OCI-M1 (cell line): ENCODE data around the gene ALOX5AP.

Source experiments
- DNase-seq: peaks from one replicate; lab custom pipeline; 2025; lab: John Stamatoyannopoulos, UW

The ALOX5AP gene

GRCh38 chr13:30714629-30715371 is 20.5 kb upstream of the ALOX5AP start:
- DNase-seq: no peak

DNA sequence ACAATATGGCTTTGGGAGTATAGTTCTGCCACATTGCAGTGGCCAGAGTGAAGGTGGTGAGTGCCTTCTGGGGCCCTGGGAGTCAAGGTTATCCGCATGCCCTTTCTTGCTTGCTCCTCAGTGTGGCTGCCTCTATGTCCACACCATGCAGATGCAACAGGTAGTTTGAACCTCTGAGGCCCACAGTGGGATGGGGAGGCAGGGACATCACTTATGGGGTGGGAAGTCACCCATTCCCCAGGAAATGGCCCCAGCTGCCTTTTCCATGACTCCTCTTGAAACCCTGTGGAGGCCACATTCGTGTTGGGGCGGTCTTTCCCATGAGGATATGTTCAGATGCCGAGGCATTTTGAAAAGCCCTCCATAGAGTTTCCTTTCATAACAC is 20.0 kb upstream of the ALOX5AP start:
- no peak for DNase-seq

DNA sequence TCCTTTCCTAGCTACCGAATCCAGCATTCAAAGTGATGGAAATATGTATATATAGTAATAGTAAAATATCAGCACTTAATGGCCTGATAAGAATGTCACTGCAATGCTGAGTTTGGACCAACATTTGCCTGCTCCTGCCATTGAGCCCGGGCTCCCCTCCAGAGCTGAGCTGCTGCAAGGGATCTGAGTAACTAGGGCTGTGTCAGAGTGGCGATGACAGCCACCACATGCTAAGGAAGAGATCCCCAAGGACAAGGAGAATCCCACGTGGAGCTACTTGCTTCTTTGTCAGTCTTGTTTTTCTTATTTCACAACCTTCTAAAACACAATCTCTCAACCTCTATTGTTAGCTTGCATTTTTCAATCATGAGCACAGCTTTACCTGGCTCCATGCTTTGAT is 19.5 kb upstream of the ALOX5AP start:
- DNase-seq: no peak

DNA sequence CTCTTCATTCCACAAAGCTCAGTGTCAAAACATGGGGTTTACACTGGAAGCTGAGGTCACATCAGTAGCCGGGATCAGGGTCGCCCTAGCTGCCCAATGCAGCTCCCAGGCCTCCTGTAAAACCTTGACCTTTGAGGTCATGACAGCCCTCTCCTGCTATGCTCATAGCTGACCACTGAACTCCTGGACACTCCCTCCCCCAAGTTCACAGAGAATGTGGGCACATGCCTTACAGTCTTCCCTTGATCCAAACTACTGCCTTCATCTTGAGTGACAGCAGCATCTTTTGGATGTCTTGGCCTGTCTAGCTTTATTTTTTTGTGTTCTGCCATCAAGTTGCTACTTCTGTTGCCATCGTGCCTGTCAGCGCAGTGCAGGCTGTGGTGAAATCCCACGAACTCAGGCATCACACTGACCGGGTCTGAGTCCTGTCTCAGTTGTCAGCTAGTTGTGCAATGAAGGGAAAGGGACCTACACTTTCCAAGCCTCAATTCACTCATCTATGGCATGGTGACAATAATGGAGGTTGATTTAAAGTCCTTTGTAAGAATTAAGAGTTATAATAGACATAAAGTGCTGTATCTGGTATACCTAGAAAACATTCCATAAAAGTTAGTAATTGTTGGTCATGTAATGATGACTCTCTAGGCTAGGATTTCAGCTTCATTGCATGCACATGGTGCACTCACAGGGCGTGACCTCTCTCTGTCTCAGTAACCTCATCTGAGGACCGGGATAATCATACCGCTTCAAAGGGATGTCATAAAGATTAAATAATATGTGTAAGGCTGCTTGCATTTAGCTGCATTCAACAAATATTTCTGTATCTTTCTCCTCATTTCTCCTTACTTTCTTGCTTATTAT is 16.4 kb upstream of the ALOX5AP start:
- no peak for DNase-seq

DNA sequence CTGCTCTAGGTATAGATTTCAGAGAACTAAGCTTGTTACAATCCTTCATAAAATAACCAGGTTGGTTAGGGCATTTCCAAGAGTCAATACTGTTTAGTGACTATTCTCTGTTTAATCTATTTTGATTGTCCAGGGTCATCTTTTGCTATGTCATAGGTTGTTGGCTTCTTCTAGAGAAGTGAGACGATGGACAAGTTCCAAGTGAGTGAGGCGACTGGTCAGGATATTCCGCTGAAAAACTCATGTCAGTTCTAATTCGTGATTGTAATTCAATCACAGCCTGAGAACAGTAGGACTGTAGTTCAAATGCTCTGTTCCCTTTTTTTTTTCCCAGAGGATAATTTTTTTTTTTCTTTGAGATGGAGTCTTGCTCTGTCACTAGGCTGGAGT is 15.8 kb upstream of the ALOX5AP start:
- no peak for DNase-seq

DNA sequence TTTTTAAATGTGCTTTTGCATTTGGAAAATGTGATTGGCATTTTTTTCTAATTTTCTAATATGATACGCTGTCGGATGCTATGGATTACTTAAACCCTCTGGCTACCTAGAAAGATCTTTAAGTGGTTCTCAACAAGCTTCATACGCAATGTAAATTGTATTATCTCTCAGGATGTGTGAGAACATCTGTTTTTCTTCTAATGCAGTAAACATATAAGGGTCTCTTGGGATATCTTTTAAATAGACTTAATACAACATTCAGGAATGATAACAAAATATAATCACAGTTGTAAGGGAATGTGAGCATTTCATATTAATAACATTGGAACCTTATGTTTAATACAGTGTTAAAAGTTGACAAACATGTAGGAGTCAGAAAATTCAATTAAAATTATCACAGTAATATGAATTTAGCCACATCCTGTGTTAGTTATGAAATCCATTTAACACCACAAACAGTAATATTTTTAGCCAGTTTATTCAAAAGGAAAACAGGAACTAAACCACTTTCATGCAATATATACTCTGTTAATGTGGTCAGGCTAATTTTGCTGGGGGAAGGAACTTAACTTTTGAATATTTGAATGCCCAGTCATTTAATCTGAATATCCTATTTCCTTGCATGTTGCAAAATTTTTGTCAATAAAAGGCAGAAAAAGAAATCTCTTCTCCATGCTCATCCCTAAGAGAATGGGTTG is 15.0 kb upstream of the ALOX5AP start:
- DNase-seq: peak; percentile 5

- no peak for DNase-seq
These were observed 13.4 kb upstream of the ALOX5AP start for GRCh38 chr13:30721936-30722335.

DNA sequence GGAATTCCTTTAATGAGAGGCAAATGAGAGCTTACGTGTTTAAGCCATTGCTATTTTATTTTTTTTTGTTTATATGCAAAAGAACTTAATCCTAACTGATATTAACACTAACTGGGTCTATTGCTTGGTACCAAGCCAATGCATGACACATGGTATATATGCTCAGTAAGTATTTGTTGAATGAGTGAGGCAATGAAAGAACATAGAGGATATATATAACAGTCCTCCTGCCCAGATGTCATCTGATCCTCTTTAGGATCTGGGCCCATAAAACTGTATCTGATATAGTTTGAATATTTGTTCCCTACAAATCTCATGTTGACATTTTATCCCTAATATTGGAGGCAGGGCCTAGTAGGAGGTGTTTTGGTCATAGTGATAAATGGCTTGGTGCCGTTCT is 13.0 kb upstream of the ALOX5AP start:
- no peak for DNase-seq

DNA sequence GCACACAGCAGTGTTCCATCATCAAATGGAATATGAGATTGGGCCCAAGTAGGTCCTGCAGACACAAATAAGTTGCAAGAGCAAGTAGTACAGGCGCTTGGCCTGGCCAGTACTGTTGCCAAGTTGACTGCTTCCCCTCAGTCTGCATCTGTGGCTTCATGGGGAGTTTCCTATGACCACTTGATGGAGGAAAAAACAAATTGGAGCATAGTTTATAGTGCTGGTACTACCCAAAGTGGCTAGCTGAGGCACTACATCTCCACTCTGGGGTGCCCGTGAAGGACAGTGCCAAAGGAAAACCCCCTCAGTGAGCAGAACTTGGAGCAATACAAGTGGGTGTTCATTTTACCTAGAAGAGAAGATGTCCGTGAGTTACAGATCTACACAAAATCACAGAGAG is 10.6 kb upstream of the ALOX5AP start:
- no peak for DNase-seq

DNA sequence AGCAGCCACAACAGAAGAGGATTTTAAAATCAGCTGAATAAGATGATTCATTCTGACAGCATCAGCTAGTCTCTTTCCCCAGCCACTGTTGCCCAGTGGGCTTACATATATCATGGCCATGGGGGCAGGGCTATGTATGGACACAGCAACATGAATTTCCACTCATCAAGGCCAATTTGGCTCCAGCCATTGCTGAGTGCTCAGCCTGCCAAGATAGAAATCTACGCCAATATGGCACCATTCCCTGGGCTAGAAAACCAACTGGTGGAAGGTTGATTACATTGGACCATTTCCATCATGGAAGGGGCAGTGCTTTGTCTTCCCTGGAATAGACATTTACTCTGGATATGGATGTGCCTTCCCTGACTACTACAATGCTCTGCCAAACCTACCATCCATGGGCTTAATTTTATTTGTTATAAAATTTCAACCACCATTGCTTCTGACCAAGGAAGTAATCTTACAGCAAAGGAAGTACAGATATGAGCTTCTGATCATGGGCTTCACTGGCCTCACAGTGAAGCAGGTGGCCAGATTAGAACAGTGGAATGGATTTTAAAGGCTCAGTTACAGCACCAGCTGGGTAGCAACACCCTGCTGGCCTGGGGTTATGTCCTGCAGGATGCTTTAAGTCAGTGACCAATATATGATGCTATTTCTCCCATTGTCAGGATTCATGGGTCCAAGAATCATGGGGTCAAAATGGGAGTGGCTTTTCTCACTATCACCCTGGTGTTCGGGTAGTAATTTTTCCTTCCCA is 9.8 kb upstream of the ALOX5AP start:
- DNase-seq: no peak

- no peak for DNase-seq
These were observed 9.2 kb upstream of the ALOX5AP start for GRCh38 chr13:30726192-30726591.

DNA sequence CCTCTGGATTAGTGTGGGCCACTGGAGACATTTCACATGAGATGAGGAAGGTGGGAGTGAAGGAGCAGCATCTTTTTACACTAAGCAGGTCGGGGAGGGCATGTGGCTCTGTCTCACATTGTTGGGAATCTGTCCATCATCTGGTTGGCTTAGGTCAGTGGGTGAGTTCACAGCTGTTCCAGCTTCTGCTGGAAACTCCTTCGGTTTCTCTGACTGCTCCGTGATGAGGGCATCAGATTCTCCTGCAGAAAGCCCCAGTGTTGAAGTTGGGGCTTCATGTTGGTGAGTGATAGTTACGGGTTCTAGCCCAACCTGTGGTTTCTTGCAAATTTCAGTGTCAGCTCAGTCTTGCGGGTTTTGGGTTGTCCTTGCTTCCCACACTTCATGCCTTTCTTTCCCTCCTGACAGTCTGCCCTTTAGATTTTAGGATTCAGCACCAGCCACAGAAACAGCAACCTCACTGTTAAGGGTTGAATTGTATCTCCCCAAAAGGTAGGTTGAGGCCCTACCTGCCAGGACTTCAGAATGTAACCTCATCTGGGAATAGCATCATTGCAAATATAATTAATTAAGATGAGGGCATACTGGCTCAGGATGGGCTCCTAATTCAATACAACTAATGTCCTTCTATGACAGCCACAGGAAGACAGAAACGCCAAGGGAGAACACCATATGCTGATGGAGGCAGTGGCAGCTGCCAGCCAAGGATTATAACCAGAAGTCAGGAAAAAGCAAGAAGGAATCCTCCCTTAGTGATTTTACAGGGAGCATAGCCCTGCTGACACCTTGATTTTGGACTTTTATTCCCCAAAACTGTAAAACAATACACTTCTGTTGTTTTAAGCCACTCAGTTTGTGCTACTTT is 7.6 kb upstream of the ALOX5AP start:
- DNase-seq: no peak

DNA sequence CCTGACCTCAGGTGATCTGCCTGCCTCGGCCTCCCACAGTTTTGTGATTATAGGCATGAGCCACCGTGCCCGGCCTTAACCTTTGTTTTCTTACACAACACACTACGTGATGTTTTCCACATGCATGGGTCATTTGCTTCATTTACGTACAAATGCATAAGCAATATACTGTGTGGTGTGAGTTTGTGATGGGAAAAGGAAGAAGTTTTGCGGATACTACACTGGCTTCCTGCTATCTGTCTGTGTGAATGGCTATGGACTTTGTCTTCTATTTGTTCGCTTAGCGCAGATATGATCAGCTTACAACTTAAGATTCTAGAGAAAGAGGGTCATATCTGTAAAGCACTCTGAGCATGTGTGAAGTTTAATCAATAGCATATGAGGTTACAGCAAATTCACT is 5.5 kb upstream of the ALOX5AP start:
- DNase-seq: no peak

DNA sequence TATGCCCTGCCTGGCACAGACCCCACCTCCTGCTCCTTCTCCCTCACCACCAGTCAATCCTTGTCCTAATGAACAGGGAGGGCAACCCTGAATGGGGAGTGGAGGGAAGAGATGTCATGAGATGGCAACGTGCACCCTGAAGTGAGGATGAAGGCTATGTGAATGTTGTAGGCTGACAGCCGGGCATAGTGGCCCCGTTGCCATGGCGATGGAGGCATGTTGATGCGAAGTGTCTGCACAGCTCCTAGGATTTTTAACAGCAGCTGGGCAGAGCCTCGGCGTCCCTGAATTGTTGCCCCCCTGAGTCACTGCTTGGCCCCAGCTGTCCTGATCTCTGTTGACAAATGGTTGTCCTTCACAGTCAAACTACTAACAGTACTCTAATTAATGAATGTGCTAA is 4.8 kb upstream of the ALOX5AP start:
- no peak for DNase-seq

DNA sequence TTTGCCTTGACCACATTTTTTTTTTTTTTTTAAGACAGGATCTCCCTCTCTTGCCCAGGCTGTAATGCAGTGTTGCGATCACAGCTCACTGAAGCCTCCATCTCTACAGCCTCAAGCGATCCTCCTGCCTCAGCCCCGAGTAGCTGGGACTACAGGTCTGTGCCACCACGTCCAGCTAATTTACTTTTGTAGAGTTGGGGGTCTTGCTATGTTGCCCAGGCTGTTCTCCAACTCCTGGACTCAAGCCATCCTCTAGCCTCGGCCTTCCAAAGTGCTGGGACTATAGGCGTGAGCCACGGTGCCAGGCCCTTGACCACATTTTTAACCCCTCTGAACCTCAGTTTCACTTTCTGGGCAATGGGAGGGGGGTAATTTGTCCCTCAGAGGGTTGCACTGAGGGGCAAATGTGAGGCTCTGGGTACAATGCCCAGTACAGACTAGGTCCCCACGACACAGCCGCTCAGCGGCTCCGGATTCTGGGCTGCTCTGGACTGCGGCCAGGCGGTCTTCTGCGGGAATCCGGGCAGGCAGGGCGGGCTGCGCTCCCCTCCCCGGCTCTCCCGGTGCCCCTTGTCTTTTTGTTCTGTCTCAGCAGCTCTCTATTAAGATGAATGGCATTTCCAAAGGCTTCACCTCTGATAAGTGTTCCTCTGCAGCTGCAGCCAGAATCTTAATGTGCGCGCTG is 3.8 kb upstream of the ALOX5AP start:
- DNase-seq: no peak

GRCh38 chr13:30732046-30732390 is 3.3 kb upstream of the ALOX5AP start:
- DNase-seq: no peak

DNA sequence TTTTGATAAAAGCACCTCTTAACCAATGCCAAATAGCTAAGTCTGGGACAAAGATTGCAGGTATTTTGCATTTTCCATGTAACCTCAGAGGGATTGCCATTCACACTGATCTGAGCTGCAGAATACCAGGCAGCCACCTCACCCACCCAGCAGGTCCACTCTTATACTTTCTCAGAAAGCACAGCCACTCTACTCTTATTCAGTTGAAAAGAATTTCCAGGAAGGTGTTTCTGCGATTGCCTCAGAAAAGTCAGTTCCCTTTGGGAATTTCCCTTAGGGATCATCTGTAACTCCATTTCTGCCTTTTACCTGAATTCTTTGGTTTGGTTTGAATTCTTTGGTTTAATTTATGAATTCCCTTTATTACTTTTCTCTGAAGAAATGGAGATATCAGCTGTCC is 904 bp upstream of the ALOX5AP start:
- no peak for DNase-seq

DNA sequence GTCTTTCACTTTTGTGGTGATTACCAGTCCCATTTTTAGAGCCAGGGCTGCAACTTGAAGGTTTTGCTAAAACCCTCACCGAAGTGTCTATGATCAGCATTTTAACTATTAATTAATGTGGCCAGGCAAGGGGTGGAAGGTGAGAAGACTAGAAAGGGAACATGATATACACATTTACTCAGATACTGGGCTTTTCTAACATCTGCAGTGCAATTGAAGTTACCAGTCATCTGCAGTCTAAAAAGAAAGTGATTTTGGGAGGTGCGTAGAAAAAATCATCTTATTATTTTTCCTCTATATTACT is 481 bp downstream of the ALOX5AP start:
- DNase-seq: no peak

DNA sequence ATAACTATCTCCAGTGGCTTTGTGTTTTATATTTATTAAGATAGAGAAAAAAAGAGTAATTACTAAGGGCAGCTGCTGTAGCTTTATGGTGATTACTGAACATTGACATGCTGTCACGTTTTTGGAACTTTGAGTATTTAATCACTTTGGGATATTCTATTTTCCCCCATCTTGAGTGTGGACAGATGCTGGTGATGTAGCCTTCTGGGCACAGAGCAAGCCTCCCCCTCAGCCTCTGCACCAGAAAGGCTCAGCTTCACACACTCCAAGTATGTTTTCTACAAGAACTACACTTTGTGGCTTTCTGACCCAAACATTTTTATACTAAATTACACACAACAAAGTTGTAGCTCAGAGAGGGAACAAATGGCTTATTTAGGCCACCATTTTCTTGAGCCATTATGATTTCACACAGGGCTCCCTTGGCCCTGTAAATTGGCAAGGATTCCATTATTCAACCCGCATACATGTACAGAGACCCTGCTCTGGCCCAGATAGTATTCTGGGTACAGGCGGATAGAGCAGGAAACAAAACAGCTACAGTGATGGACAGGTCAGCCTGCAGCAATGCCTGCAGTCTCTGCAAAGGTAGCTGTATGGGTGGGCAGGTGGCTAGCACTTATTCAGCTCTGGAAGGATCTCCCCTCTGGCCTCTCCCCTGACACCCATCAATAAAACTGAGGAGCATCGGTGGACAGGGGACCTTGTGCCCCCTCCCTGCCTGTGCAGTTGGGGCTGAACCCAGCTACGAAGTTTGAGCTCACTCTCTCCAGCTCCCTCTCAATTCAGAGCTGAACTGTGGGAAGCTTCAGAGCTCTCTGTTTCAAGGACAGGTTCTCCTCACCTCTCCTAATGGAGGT is 1.3 kb downstream of the ALOX5AP start:
- DNase-seq: no peak
